ENCODE data around the gene LRRK2. TPM values are rescaled to one million over a fixed set of nuclear protein-coding genes. Genes with fewer than 3 reads are reported as not detected.

LRRK2 gene
- total RNA-seq, 6 experiments from 2014 or later = 0.28 to 1.6 (median 1.2) TPM

DNA sequence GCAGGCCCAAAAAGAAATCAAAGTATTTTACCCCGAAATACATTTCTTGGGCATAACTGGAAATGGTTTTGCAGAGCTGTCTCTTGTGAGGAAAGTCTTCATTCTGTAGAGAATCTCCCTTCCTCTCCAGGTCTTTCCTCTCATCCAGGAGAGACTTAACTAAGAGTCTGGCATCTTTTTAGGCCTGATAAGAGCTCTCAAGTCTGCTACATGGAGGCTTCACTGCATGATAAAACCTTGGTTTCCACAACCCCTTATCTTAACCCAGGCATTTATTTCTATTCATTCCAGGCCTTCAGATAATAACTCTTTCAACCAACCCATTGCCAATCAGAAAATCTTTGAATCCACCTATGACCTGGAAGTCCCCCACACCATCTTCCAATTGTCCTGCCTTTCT is 41.1 kb upstream of the LRRK2 start:
- Mint-ChIP-seq H3K4me3 (no peak overlapping the region), H3K4me1 (ENCODE audit: low read depth) (no peaks in the 10 kb centered on the region), H3K27me3 (ENCODE audit: insufficient read depth) (peaks cover 4% of the 10 kb centered on the region; the same call in 1 of the 2 replicates), H3K36me3 (ENCODE audit: low read depth) (no peaks in the 10 kb centered on the region; the same call in 1 of the 2 replicates), H3K9me3 (peaks cover 22% of the 10 kb centered on the region), H3K27ac (no peak overlapping the region)
- TF ChIP-seq CTCF (IDR thresholded peaks at IDR 0.05) = no peak
- DNase-seq = no peak

DNA sequence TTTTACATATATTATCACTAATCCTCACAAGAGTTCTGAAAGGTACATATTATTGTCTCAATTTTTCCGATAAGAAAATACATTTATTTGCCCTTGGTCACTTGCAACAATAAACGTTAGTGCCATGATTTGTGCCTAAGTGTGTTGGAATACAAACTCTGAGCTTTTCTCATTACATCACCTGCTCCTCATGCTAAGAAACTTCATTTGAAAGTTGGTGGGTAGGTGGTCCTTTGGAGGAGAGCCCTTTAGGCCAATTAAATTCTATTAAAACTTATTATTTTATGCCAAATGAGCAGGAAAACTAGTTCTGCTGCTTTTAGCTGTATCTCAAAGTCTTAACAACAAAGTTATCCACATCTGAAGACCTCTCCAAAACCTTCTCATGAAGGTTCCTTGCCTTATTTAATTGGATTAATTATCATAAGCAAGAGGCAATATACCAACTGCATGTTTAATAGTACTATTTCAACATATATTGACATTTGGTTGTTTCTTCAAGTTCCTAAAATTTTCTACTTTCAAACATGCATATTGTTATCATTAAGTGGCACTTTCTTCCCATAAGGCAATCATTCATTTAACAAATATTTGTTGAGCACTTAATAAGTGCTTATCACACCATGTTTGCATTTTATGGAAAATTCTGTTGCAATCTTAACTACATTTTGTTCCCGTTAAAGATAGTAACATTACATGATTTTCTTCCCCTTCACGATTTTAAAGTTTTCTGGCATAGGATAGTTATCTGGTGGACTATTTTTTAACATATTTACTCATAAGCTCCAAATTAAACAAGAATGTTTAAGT is 40.1 kb upstream of the LRRK2 start:
- H3K36me3 Mint-ChIP-seq (ENCODE audit: low read depth) = no peaks in the 10 kb centered on the region; the same call in 1 of the 2 replicates
- no peaks in the 10 kb centered on the region for H3K4me1 Mint-ChIP-seq (ENCODE audit: low read depth)
- DNase-seq = no peak
- no peak for TF ChIP-seq CTCF (IDR thresholded peaks at IDR 0.05)
- H3K27ac Mint-ChIP-seq = no peak overlapping the region
- peaks cover 4% of the 10 kb centered on the region; the same call in 1 of the 2 replicates for H3K27me3 Mint-ChIP-seq (ENCODE audit: insufficient read depth)
- peaks cover 17% of the 10 kb centered on the region for H3K9me3 Mint-ChIP-seq
- no peak overlapping the region for H3K4me3 Mint-ChIP-seq

DNA sequence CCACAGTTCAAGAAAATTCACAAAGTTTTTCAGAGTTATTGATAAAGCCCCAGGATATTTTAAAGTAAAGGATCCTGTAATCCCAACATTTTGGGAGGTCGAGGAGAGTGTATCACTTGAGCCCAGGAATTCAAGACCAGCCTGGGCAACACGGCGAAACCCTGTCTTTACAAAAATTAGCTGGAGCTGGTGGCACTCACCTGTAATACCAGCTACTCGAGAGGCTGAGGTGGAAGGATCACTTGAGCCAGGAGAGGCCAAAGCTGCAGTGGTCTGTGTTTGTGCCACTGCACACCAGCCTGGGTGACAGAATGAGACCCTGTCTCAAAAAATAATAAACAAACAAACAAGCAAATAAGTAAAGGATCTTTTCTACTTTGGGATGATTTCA is 39.5 kb upstream of the LRRK2 start:
- Mint-ChIP-seq H3K27me3 (ENCODE audit: insufficient read depth) (peaks cover 4% of the 10 kb centered on the region; the same call in 1 of the 2 replicates), H3K4me3 (no peak overlapping the region), H3K27ac (no peak overlapping the region), H3K4me1 (ENCODE audit: low read depth) (no peaks in the 10 kb centered on the region), H3K36me3 (ENCODE audit: low read depth) (no peaks in the 10 kb centered on the region; the same call in 1 of the 2 replicates), H3K9me3 (peaks cover 11% of the 10 kb centered on the region)
- DNase-seq = no peak
- no peak for TF ChIP-seq CTCF (IDR thresholded peaks at IDR 0.05)

GRCh38 chr12:40188558-40189320 is 36.1 kb upstream of the LRRK2 start:
- TF ChIP-seq CTCF (IDR thresholded peaks at IDR 0.05) = no peak
- Mint-ChIP-seq H3K9me3 (peaks cover 5% of the 10 kb centered on the region), H3K4me1 (ENCODE audit: low read depth) (no peaks in the 10 kb centered on the region), H3K27ac (no peak overlapping the region), H3K4me3 (no peak overlapping the region), H3K27me3 (ENCODE audit: insufficient read depth) (no peaks in the 10 kb centered on the region), H3K36me3 (ENCODE audit: low read depth) (no peaks in the 10 kb centered on the region)
- no peak for DNase-seq

- no peak overlapping the region for H3K4me3 Mint-ChIP-seq
- no peak for TF ChIP-seq CTCF (IDR thresholded peaks at IDR 0.05)
- H3K36me3 Mint-ChIP-seq (ENCODE audit: low read depth) = no peaks in the 10 kb centered on the region
- no peak overlapping the region for H3K27ac Mint-ChIP-seq
- no peaks in the 10 kb centered on the region for H3K27me3 Mint-ChIP-seq (ENCODE audit: insufficient read depth)
- H3K9me3 Mint-ChIP-seq = peaks cover 3% of the 10 kb centered on the region
- H3K4me1 Mint-ChIP-seq (ENCODE audit: low read depth) = no peaks in the 10 kb centered on the region
- DNase-seq = no peak
Measured at GRCh38 chr12:40192704-40193255, 32.0 kb upstream of the LRRK2 start.
